Thyroid gland (tissue), 4 donors: ENCODE measurements around the gene TNPO1.

Experiments
- POLR2A ChIP-seq, 2 donors: fragments of 450-650 bp; IDR thresholded peaks; one replicate each; pipeline ENCODE4 v1.6.1; 2017; ENCODE audit warnings: antibody characterized with exemption in 2 of 2, mild to moderate bottlenecking in 2 of 2, moderate library complexity in 1 of 2
- TF ChIP-seq, protein P1 (sequence below), 6 experiments: fragments of 200-600 bp in 3 of 6; fragments of 450-650 bp in 3 of 6; sonication (generic) in 3 of 6; IDR thresholded peaks; one replicate each; pipeline ENCODE4 v1.5.1; 2016 to 2019; ENCODE audit warnings: antibody characterized with exemption in 6 of 6, mild to moderate bottlenecking in 2 of 6, inconsistent platforms in 1 of 6, moderate library complexity in 1 of 6

DNA sequence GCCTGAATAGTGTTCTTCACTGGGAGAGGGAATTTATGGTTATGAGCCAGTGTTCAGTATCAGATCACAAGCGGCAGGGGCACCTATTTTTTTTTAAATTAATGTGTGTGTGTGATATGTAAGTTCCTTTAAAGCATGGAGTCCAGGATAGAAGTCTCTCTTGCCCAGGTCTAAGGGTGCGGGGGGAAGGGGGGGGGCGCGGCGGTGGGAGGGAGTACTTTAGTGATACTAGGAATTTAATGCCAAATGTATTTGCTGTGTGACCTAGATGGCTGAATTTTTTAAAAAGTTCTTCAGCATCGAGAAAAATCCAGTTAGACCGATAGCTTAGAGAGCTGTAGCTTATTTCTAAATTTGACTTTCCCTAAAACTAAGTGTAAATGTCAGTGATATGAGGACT, 137.9 kb downstream of the TNPO1 start:
- TF ChIP-seq, protein P1, sequence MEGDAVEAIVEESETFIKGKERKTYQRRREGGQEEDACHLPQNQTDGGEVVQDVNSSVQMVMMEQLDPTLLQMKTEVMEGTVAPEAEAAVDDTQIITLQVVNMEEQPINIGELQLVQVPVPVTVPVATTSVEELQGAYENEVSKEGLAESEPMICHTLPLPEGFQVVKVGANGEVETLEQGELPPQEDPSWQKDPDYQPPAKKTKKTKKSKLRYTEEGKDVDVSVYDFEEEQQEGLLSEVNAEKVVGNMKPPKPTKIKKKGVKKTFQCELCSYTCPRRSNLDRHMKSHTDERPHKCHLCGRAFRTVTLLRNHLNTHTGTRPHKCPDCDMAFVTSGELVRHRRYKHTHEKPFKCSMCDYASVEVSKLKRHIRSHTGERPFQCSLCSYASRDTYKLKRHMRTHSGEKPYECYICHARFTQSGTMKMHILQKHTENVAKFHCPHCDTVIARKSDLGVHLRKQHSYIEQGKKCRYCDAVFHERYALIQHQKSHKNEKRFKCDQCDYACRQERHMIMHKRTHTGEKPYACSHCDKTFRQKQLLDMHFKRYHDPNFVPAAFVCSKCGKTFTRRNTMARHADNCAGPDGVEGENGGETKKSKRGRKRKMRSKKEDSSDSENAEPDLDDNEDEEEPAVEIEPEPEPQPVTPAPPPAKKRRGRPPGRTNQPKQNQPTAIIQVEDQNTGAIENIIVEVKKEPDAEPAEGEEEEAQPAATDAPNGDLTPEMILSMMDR (IDR thresholded peaks at IDR 0.05), result no peak
- TF ChIP-seq POLR2A (IDR thresholded peaks at IDR 0.05), result no peak
